HT1080 (cell line): ENCODE measurements around the gene SRRT. TPM values are rescaled to one million over a fixed set of nuclear protein-coding genes. Genes with fewer than 3 reads are reported as not detected.

Source experiments
- DNase-seq: peaks from one replicate; pipeline ENCODE4 v3.0.0-alpha.2; 2015; ENCODE audit warnings: low read depth
- total RNA-seq: library from RNA; depleted of rRNA; stranded (reverse); fragments of >200 nt; shearing (Covaris generic); gene quantifications from 2 replicates; pipeline ENCODE4 v1.2.3, GENCODE V29; 2014

Gene SRRT
- total RNA-seq, 1 experiment from 2014 or later, result 127 TPM

DNA sequence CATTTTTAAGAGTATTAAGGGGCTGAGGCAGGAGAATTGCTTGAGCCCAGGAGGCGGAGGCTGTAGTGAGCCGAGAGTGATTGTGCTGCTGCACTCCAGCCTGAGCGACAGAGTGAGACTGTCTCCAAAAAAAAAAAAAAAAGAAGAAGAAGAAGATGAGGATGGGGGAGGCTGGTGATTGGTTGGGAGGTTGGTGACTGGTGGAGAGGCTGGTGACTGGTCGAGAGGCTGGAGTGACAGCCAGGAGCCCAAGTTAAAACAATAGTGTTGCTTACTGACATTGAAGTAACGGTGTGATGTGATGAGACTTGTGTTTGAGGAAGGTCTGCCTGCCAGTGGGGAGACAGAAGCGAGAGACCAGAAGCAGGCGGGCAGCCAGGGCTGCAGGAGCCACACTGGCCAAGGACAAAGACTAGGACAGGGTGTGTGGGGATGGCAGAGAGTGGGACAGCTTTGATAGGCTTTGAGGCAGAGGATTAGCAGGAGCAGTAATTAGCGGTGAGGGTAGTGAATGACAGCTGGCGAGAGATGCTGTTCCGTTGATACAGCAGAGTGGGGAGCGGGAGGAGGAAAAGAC is 4.9 kb downstream of the SRRT start:
- no peak for DNase-seq

GRCh38 chr7:100880645-100881044 is 5.7 kb downstream of the SRRT start:
- DNase-seq, result no peak

DNA sequence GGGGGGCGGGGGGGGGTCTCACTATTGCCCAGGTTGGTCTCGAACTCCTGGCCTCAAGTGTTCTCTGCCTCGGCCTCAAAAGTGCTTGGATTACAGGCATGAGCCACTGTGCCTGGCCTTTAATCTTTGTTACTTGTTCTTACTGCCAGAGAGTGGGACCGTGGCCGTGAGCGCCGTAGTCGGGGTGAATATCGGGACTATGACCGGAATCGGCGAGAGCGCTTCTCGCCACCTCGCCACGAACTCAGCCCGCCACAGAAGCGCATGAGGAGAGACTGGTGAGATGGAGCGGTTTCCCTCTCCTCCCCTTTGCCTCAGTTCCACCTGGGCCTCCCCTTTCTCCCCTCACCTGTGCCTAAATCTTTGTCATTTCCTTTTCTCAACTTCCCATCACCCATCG is 6.2 kb downstream of the SRRT start:
- no peak for DNase-seq

- no peak for DNase-seq
These were observed 7.3 kb downstream of the SRRT start for GRCh38 chr7:100882201-100882600.

DNA sequence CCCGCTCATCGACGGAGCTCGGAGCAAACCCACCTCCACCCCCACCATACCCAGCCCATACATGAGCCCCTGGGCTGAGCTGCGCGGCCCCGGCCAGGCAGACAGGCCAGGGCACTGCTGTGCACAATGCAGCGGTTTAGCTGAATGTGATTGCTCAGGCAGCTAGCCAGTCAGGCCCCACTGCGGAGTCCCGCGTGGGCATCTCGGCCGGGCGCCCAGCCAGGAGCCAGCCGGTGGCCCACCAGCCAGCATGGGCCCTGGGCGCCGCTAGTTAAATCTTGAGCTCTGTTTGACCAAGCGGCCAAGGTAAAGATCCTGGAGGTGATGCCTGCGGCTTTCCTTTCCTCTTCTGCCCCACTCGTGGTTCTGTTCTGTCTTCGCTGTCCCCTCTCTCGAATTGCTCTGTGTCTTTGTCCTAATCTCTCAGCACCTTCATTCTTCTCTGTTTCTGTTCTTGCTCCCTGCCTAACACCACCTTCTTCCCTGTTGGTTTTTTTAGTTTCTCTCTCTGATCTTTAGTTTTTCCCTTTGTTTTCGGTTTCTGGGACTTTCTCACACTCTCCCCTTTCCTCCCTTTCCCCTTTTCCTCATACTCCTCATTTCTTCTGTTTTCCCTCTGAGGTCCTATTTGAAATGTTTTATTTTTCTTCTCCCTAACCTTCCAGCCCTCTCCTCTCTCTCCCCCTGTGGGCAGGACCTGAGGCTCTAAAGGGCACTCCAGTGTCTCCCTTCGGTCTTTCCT is 8.1 kb downstream of the SRRT start:
- no peak for DNase-seq

DNA sequence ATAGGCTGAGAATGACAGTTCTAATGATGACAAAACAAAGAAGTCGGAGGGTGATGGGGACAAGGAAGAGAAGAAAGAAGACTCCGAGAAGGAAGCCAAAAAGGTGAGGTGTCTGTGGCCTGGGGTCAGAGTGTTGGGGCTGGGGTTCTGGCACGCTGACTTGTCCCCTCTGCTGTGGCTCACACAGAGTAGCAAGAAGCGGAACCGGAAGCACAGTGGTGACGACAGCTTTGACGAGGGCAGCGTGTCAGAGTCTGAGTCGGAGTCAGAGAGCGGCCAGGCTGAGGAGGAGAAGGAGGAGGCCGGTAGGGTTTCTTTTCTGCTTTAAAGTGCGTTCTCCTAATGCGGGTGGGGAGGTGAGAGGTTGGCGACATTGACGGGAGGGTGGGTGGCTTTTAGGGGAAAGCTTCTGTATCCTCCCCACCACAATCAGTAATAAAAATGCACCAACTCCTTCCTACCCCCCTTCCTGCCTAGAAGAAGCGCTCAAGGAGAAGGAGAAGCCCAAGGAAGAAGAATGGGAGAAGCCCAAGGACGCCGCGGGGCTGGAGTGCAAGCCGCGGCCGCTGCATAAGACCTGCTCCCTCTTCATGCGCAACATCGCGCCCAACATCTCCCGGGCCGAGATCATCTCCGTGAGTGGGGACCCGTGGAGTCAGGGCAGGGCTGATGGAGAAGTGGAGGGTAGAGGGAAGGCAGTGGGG is 10.0 kb downstream of the SRRT start:
- no peak for DNase-seq

- DNase-seq, result no peak
These were observed 10.7 kb downstream of the SRRT start for GRCh38 chr7:100885440-100886141.

DNA sequence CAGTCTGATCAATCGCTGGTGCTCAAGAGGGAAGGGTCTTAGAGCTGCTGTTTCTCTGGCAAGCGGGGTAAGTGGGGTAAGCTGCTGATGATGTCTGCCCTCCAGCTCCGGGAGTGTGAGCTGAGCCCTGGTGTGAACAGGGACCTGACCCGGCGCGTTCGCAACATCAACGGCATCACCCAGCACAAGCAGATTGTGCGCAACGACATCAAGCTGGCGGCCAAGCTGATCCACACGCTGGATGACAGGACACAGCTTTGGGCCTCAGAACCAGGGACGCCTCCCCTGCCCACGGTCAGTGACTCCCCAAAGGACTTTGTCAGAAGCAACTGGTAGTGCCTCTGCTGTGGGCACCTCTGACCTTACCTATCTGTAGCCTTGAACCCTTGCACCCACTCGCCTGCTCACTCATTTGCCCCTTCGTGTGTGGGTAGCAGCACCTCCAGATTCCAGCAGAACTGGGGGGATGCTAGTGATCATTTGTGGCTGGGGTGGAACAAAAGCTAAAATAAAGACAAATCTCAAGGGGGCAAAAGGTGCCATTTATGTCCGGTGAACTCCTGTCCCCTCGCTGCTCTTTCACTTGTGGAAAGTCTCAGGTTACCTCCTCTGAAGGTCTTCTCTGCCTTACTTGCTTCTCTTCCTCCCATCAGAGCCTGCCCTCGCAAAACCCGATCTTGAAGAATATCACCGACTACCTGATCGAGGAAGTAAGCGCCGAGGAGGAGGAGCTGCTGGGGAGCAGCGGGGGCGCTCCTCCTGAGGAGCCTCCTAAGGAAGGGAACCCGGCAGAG is 11.4 kb downstream of the SRRT start:
- no peak for DNase-seq

DNA sequence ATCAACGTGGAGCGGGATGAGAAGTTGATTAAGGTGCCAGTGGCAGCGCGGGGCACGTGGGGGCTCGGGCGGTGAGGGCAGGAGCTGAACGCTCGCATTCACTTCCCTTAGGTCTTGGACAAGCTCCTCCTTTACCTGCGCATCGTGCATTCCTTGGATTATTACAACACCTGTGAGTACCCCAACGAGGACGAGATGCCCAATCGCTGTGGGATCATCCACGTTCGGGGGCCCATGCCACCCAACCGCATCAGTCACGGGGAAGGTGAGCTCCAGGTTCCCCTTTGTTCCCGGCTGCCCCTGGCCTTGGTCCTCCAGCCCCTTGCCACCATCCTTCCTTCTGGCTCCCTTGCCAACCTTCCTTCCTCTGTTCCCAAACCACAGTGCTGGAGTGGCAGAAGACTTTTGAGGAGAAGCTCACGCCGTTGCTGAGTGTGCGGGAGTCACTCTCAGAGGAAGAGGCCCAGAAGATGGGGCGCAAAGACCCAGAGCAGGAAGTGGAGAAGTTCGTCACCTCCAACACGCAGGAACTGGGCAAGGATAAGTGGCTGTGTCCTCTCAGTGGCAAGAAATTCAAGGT is 12.1 kb downstream of the SRRT start:
- no peak for DNase-seq

GRCh38 chr7:100887516-100888290 is 12.8 kb downstream of the SRRT start:
- no peak for DNase-seq

DNA sequence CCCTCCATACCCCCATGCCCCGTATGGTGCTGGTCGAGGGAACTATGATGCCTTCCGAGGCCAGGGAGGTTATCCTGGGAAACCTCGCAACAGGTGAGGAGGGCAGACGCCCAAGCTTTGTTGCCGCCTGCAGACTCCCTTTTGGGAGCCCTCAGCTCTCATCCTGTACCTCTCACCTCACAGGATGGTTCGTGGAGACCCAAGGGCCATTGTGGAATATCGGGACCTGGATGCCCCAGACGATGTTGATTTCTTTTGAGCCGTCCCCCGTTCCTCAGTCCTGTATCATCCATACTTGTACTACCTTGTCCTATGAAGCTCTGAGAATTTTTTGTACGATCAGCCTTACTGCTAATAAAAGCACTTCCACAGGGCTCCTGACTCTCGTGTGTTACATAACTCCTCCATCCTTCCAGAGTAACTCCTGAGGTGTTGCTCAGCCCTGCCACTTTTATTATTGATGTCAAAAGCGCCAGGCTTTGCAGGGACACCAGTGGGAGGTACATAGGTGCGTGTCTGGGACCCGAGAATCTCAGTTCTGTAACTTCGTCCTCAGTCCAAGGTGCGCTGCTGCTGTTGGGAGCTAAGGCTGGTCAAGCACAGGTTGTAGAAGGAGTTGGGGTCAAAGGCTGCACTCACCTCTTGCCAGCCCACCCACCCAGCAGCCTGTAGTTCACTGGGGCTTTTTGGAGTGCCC is 13.5 kb downstream of the SRRT start:
- DNase-seq, result no peak

GRCh38 chr7:100888988-100889750 is 14.3 kb downstream of the SRRT start, which contains the start of gene UFSP1:
UFSP1 (minus strand) TSS chr7:100889715; CDS start chr7:100889271, 444 bp downstream.
- peak; percentile 54 for DNase-seq

GRCh38 chr7:100890653-100891567 is 16.0 kb downstream of the SRRT start:
- DNase-seq, result no peak

- DNase-seq, result peak; percentile 74
These were observed 16.8 kb downstream of the SRRT start for GRCh38 chr7:100891568-100892247.

DNA sequence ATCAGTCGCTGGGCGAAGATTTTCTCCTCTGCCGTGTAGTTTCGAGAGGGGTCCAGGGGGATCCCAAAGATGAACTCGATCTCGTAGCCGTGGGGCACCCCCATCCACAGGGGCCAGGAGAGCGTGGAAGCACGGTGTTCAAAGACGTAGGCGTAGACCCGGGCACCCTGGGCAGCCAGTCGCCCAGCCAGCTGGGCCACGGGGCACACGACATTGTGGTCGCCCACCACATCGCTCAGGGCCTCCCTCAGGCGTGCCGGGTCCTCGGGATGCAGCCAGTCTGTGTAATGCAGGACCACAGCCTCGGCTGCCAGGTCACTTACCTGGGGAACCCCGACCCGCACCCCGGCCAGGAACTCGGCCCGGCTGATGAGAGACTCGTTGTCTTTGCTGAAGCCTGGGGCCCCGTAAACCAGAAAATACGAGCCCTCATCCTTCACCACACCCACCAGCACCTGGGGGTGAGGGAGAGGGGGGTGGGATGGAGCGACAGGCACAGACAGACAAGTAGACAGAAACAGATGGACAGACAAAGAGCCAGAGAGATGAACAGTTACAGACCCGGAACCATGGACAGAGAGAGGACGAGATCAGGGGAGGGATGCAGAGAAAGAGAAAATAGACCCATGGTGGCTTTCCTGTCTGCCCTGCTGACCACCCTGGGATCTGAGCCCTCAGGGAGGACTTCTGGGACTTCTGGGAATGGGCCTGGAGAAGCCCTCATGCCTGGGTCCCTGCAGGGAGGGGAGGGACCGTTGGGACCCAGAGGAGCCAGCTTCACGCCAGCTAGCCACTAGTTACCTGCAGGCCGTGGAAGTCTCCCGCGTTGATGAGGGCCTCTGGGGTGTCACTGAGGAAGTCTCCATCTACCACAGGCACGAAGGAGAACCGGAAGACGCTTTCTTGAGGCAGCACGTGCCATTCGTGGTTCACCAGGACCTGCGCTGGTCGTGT is 17.7 kb downstream of the SRRT start:
- no peak for DNase-seq
